GM21515 (cell line): ENCODE data around the gene LSMEM2.
A peak's percentile ranks its signal among the peaks of the same experiment; 100 is the strongest.
"Not testable (repeated sequence)": the region's sequence is repeated elsewhere in the genome, so short reads cannot be mapped to it uniquely, and the experiment has no call there.

ENCODE experiments used
- ATAC-seq: cut with Tn5 transposase; IDR thresholded peaks from one replicate; pipeline ENCODE4 v1.9.1; 2021; ENCODE audit not compliant: unreplicated experiment

Gene LSMEM2

DNA sequence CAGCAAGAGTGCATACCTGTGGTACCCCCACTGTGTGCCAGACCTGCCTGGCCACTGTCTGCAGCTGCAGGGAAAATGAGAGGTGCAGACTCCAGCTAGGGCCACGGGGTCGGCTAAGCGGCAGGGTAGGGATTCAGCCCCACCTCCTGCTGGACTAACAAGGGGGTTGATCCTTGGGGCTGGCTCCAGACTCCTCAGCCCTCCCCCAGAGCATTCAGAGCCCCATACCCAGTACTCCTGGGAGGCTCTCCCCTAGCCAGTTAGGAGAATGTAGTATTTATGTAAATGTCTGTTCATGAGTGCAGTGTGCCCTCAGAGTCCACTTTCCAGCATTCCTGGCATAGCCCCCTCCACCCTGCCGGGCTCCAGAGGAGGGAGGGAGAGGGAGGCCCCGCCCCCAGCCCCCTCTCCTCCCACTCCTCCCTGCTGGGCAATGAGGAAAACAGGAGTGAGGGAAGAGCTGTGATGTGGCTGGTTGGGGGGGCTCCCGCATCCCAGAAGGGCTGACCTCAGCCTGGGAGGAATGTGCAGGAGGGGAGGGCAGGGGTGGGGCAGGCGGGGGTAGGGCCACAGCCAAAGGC lies 14.4 kb upstream of the LSMEM2 start:
- ATAC-seq = no peak

- ATAC-seq = no peak
These were observed 13.9 kb upstream of the LSMEM2 start for GRCh38 chr3:50264964-50265485.

DNA sequence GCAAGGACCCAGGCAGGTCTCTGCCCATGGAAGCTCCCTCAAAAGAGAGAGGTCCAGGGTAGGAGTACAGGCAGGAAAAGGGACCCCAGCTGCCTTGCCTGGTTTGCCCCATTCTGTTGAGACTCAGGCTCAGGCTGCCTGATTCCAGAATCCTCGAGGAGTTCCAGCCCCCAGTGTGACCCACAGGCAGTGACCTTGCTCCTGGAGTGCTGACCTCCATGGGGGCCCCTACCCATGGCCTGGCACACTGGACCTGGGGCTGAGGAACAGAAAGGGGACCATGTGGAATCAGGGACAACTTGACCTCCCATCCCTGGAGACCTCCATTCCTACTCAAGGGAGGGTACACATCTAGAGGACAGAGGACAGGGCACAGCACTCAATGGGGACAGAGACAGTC lies 13.3 kb upstream of the LSMEM2 start:
- no peak for ATAC-seq

DNA sequence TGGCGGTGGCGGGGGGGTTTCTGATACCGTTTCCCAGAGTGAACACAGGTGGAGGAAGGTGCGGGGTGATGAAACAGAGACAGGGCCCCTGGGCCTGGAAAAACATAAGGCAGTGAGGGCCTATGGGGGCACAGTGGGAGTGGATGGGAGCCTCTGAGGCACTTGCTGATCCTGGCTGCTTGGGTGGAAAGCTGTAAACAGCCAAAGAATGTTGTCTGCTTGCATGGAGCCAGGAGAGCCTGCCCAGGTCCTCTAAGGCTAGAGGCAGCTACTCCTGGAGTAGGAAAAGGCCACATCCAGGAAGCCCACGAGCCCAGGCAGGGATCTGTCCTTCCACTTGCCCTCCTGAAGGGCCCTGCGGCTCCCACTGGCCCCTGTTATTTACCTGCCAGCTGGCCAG lies 12.9 kb upstream of the LSMEM2 start:
- ATAC-seq = no peak

- no peak for ATAC-seq
These were observed 12.1 kb upstream of the LSMEM2 start for GRCh38 chr3:50266836-50267235.

- no peak for ATAC-seq
These were observed 11.5 kb upstream of the LSMEM2 start for GRCh38 chr3:50267280-50267913.

DNA sequence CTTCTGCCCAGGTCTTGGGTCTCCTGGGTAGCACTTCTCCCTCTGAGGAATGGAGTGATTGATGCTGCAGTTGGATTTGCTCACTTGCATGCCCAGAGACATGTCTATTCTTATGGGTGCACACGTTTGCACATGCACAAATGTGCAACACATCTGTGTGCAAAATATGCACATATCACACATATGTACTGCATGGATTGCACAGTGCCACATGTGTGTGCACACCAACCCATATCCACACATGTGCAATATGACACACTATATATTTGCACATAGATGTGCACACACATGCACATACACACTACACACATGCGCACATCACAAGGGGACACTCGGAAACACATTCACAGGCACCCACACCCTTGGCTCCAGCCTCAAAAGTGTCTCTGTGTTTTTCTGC lies 10.6 kb upstream of the LSMEM2 start:
- no peak for ATAC-seq

- ATAC-seq = no peak
These were observed 10.0 kb upstream of the LSMEM2 start, which contains the start of gene SEMA3B for GRCh38 chr3:50268703-50269451. SEMA3B (plus strand) TSS chr3:50269147; CDS start chr3:50269241, 94 bp downstream.

DNA sequence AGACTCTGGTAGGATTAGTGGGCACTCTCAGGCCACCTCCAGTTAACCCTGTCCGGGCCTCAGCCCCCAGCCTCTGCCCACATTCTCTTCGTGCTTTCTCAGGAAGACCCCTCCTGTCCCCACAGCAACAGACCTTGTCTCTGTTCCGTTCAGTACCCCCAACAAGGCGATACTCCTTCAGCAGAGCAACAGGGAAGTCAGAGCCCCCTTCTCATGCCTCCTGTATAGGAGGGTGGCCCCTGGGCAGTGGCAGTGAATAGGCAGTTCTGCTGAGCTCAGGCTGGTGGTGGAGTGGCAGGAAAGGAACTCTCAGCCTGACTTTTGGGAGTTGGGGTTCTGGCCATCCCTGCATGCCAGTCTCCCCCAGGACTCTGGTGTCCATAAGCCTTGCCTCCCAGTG lies 9.4 kb upstream of the LSMEM2 start:
- no peak for ATAC-seq

DNA sequence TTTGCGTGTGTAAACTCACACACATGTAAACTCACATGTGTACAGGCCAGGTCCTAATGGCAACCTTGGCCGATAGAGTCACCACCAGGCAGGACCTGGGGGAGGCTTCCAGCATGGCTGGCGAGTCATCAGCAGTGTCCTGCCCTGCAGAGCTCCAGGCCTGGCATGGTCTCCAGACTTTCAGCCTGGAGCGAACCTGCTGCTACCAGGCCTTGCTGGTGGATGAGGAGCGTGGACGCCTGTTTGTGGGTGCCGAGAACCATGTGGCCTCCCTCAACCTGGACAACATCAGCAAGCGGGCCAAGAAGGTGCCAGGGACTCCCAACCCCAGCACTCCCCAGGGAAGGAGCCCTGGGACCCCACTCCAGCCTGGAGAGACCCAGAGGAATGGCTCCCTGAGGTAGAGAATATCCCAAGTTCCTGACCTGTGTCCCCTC lies 8.9 kb upstream of the LSMEM2 start:
- ATAC-seq = no peak

- no peak for ATAC-seq
These were observed 8.3 kb upstream of the LSMEM2 start for GRCh38 chr3:50270422-50271224.

DNA sequence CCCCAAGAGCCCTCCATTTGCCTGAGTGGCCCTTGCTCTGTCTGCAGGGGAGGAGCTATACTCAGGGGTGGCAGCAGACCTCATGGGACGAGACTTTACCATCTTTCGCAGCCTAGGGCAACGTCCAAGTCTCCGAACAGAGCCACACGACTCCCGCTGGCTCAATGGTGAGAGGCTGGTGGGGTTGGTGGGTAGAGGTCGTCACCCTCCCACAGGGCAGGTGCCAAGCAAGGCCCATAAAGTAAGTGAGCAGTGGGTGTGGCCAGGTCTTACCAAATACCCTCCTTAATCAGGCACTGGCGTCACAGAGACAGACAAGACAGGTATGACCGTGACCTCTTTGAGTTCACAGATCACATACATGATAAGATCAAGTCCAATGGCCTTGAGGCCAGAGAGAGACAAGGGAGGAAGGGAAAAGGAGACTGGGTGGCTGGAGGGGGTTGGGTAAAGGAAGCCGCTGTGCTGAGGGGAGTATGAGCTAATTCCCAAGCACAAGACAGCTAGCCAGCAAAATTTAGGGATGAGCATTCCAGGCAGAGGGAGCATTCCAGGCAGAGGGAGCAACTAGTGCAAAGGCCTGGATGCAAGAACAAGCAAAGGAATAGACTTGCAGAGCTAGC lies 7.5 kb upstream of the LSMEM2 start:
- ATAC-seq = no peak

DNA sequence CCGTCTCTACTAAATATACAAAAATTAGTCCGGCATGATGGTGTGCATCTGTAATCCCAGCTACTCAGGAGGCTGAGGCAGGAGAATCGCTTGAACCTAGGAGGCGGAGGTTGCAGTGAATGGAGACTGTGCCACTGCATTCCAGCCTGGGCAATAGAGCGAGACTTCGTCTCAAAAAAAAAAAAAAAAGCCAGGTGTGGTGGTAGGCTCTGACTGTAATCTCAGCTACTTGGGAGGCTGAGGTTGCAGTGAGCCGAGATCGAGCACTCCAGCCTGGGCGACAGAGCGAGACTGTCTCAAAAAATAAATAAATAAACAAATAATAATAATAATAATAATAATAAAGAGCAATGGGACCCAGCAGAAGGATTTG lies 6.4 kb upstream of the LSMEM2 start:
- ATAC-seq = not testable (repeated sequence)

- ATAC-seq = peak; percentile 74
These were observed 5.8 kb upstream of the LSMEM2 start for GRCh38 chr3:50272911-50273688.

- ATAC-seq = no peak
These were observed 5.2 kb upstream of the LSMEM2 start for GRCh38 chr3:50273689-50274065.

- no peak for ATAC-seq
These were observed 4.3 kb upstream of the LSMEM2 start for GRCh38 chr3:50274371-50275104.

DNA sequence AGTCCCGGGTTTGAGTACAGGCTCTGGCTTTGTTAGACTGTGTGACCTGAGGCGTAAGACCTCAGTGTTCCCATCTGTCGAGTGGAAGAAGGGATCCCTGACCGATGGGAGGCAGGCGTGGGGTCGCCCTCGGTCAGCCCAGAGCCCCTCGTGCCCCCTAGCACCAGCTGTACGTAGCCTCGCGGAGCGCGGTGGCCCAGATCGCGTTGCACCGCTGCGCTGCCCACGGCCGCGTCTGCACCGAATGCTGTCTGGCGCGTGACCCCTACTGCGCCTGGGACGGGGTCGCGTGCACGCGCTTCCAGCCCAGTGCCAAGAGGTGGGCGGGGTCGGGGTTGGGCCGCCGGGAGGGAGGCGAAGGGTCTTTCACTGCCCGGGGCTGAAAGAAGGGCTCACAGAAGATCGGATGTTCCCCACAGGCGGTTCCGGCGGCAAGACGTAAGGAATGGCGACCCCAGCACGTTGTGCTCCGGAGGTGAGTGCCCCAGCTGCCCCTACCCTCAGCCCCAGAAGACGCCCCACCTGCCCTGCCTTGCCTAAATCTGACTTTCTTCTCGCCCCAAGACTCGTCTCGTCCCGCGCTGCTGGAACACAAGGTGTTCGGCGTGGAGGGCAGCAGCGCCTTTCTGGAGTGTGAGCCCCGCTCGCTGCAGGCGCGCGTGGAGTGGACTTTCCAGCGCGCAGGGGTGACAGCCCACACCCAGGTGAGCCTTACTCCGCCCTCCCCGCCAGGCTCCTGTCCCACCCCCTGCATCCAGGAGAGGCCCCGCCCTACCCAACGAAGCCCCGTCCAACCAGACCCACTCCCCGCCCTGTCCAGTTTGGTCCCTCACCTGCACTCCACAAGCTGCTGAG lies 3.5 kb upstream of the LSMEM2 start:
- ATAC-seq = no peak

GRCh38 chr3:50275996-50276761 lies 2.7 kb upstream of the LSMEM2 start:
- ATAC-seq = no peak
